Calu3 (cell line): ENCODE measurements around the gene NCBP3. TPM values are rescaled to one million over a fixed set of nuclear protein-coding genes. Genes with fewer than 3 reads are reported as not detected.

Experiments
- BruUV-seq: library from RNA; stranded (reverse); fragments of 400-500 nt; replicated peaks from 2 replicates; lab custom pipeline; 2021; lab: Mats Ljungman, UMichigan
- CTCF ChIA-PET: fragments of 300-600 bp; sonication (Branson Sonifier 250); formaldehyde crosslinking; loops from one replicate; lab custom pipeline; 2022; ENCODE audit warnings: antibody characterized with exemption; lab: Charles Lee
- DNase-seq: peaks from one replicate; pipeline ENCODE4 v3.0.0; 2022
- H3K27ac Mint-ChIP-seq: one replicate; pipeline ENCODE4 v1.8.0; 2022; ENCODE audit warnings: mixed read lengths; ENCODE audit not compliant: unreplicated experiment
- H3K27me3 Mint-ChIP-seq: one replicate; pipeline ENCODE4 v1.8.0; 2022; ENCODE audit warnings: mixed read lengths; ENCODE audit not compliant: unreplicated experiment
- H3K36me3 Mint-ChIP-seq: one replicate; pipeline ENCODE4 v1.8.0; 2022; ENCODE audit warnings: mild to moderate bottlenecking, moderate library complexity, mixed read lengths; ENCODE audit not compliant: insufficient read depth, unreplicated experiment
- H3K4me1 Mint-ChIP-seq: one replicate; pipeline ENCODE4 v1.8.0; 2022; ENCODE audit warnings: mild to moderate bottlenecking, low read depth, mixed read lengths; ENCODE audit not compliant: unreplicated experiment
- H3K4me3 Mint-ChIP-seq: one replicate; pipeline ENCODE4 v1.8.0; 2022; ENCODE audit warnings: mild to moderate bottlenecking, low read depth, moderate library complexity, mixed read lengths; ENCODE audit not compliant: unreplicated experiment
- H3K9me3 Mint-ChIP-seq: one replicate; pipeline ENCODE4 v1.8.0; 2022; ENCODE audit warnings: low read depth, mixed read lengths; ENCODE audit not compliant: unreplicated experiment
- intact Hi-C: fragments of 100-400 bp; cut with micrococcal nuclease; formaldehyde crosslinking; loops from one replicate; pipeline ENCODE4 v1.10.0; 2022; ENCODE audit not compliant: unreplicated experiment
- total RNA-seq: library from RNA; stranded (reverse); gene quantifications from 2 replicates; pipeline ENCODE4 v1.2.3, GENCODE V29; 2022
- TF ChIP-seq, protein P1 (sequence below): fragments of 200-600 bp; IDR thresholded peaks from one replicate; pipeline ENCODE4 v1.8.0; 2022; ENCODE audit warnings: antibody characterized with exemption; ENCODE audit not compliant: unreplicated experiment

The NCBP3 gene
- total RNA-seq, 1 experiment from 2014 or later, result 25.4 TPM

DNA sequence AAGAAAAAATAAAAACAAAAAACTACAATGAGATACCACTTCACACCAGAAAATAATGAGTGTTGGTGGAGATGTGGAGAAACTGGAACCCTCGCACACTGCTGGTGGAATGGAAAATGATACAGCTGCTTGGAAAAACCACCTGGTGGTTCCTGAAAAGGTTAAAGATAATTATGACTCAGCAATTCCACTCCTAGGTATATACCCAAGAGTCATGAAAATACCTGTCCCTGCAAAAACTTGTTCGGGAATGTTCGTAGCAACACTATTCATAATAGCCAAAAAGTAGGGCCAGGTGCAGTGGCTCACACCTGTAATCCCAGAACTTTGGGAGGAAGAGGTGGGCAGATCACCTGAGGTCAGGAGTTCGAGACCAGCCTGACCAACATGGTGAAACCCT lies 36.9 kb downstream of the NCBP3 start:
- H3K36me3 Mint-ChIP-seq, result peaks cover 10% of the 10 kb centered on the region
- CTCF ChIA-PET, result no interaction called here
- no TSS peak for BruUV-seq

DNA sequence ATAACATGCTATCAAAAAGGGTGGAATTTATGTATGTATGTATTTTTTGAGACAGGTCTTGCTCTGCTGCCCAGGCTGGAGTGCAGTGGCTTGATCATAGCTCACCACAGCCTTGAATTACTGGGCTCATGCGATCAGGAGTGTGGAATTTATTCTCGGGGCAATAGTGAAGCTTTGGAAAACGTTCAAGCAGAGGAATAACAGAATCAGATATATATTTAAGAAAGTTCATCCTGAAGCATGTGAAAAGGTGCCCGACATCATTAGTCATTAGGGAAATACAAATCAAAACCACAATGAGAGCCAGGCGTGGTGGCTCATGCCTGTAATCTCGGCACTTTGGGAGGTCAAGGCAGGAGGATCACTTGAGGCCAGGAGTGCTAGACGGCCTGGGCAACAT lies 37.3 kb downstream of the NCBP3 start:
- no peak for DNase-seq
- H3K36me3 Mint-ChIP-seq, result peaks cover 10% of the 10 kb centered on the region
- no peak overlapping the region for H3K4me3 Mint-ChIP-seq
- H3K9me3 Mint-ChIP-seq, result no peaks in the 10 kb centered on the region
- H3K27ac Mint-ChIP-seq, result no peak overlapping the region
- H3K27me3 Mint-ChIP-seq, result no peaks in the 10 kb centered on the region
- TF ChIP-seq, protein P1, sequence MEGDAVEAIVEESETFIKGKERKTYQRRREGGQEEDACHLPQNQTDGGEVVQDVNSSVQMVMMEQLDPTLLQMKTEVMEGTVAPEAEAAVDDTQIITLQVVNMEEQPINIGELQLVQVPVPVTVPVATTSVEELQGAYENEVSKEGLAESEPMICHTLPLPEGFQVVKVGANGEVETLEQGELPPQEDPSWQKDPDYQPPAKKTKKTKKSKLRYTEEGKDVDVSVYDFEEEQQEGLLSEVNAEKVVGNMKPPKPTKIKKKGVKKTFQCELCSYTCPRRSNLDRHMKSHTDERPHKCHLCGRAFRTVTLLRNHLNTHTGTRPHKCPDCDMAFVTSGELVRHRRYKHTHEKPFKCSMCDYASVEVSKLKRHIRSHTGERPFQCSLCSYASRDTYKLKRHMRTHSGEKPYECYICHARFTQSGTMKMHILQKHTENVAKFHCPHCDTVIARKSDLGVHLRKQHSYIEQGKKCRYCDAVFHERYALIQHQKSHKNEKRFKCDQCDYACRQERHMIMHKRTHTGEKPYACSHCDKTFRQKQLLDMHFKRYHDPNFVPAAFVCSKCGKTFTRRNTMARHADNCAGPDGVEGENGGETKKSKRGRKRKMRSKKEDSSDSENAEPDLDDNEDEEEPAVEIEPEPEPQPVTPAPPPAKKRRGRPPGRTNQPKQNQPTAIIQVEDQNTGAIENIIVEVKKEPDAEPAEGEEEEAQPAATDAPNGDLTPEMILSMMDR, result no peak
- CTCF ChIA-PET, result no interaction called here
- H3K4me1 Mint-ChIP-seq, result no peaks in the 10 kb centered on the region
- BruUV-seq, result no TSS peak
- intact Hi-C loops, result no loop called here

More for the DNA sequence above, 36.9 kb downstream of the NCBP3 start:
- intact Hi-C loops, result no loop called here
- no peak overlapping the region for H3K4me3 Mint-ChIP-seq
- no peak overlapping the region for H3K27ac Mint-ChIP-seq
- DNase-seq, result no peak
- no peaks in the 10 kb centered on the region for H3K27me3 Mint-ChIP-seq
- TF ChIP-seq, protein P1, result no peak
- H3K9me3 Mint-ChIP-seq, result no peaks in the 10 kb centered on the region
- no peaks in the 10 kb centered on the region for H3K4me1 Mint-ChIP-seq

DNA sequence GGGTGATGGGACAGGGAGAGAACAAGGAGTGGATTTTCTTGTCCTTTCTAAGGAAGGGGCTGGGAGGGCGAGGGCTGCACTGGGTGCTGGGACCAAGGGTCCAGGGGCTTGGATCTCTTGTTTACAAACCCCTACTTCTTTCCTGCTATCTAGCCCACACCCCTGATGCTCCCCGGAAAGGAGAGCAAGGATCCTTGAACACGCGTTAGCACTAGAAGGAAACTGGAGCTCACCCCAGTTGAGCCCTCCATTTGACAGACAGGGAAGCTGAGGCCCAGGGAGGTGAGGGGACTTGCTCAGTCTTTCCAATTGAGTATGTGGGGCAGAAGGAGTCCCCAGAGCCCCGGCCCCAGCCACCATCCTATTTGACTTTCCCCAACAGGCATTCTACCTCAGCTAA lies 40.5 kb downstream of the NCBP3 start:
- no TSS peak for BruUV-seq
- TF ChIP-seq, protein P1, result no peak
- H3K4me3 Mint-ChIP-seq, result no peak overlapping the region
- CTCF ChIA-PET, result no interaction called here
- intact Hi-C loops, result no loop called here
- no peaks in the 10 kb centered on the region for H3K27me3 Mint-ChIP-seq
- peaks cover 10% of the 10 kb centered on the region for H3K36me3 Mint-ChIP-seq
- no peaks in the 10 kb centered on the region for H3K4me1 Mint-ChIP-seq
- no peaks in the 10 kb centered on the region for H3K9me3 Mint-ChIP-seq
- no peak for DNase-seq
- no peak overlapping the region for H3K27ac Mint-ChIP-seq

DNA sequence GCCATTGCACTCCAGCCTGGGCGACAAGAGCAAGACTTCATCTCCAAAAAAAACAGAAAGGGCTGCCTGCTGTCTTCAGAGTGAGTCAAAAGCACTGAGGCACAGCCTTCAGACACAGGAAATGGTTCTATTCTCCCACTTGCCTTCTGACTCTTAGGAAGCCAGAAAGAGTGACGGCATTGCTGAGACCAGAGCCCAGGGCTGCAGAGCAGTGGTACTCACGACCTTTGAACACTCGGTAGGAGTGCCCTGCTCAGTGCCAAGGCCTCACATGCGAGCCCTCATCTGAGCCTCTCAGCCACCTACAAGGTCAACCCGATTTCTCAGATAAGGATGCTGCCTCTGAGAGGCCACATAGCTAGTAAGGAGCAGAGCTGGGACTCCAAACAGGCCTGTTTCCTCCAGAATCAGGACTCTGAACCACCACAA lies 41.5 kb downstream of the NCBP3 start:
- H3K9me3 Mint-ChIP-seq, result no peaks in the 10 kb centered on the region
- no peak overlapping the region for H3K27ac Mint-ChIP-seq
- no TSS peak for BruUV-seq
- TF ChIP-seq, protein P1, result no peak
- CTCF ChIA-PET, result no interaction called here
- no peaks in the 10 kb centered on the region for H3K27me3 Mint-ChIP-seq
- intact Hi-C loops, result no loop called here
- no peak for DNase-seq
- H3K4me3 Mint-ChIP-seq, result no peak overlapping the region
- H3K4me1 Mint-ChIP-seq, result no peaks in the 10 kb centered on the region
- peaks cover 5% of the 10 kb centered on the region for H3K36me3 Mint-ChIP-seq
